ENCODE data around the gene ZFAND6.

DNA sequence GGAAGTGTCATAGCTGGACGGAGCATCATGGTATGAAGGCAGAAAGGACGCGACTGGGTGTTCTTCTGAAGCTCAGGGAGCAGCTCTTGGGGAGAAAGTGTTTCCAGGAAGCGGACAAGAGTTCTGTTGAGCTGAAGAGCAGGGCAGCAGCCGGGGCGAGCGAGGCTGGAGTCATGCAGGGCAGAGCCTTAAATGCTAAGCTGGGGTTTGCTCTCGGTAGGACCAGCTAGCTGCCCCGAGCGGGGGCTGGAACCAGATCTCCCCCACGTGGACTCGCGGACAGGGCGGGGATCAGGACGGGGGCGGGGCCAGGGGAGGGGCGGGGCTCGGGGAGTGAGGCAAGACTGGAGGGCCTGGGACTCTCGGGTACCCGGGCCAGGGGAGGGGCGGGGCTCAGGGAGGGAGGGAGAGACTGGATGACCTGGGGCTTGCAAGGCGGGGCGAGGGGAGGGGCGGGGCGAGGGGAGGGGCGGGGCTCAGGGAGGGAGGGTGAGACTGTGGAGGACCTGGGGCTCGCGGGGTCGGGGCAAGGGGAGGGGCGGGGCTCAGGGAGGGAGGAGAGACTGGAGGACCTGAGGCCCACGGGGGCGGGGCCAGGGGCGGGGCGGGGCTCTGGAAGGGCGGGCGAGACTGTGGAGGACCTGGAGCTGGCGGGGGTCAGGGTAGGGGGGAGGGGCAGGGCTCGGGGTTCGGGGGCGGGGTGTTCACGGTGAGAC, 92.9 kb downstream of the ZFAND6 start:
- TF ChIP-seq, protein P1, sequence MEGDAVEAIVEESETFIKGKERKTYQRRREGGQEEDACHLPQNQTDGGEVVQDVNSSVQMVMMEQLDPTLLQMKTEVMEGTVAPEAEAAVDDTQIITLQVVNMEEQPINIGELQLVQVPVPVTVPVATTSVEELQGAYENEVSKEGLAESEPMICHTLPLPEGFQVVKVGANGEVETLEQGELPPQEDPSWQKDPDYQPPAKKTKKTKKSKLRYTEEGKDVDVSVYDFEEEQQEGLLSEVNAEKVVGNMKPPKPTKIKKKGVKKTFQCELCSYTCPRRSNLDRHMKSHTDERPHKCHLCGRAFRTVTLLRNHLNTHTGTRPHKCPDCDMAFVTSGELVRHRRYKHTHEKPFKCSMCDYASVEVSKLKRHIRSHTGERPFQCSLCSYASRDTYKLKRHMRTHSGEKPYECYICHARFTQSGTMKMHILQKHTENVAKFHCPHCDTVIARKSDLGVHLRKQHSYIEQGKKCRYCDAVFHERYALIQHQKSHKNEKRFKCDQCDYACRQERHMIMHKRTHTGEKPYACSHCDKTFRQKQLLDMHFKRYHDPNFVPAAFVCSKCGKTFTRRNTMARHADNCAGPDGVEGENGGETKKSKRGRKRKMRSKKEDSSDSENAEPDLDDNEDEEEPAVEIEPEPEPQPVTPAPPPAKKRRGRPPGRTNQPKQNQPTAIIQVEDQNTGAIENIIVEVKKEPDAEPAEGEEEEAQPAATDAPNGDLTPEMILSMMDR (IDR thresholded peaks at IDR 0.05) = no peak
- TF ChIP-seq POLR2A (IDR thresholded peaks at IDR 0.05) = peak in 1 of 2 donors; percentile 55

Measured in thyroid gland (tissue), 4 donors.